Measurements from ENCODE around the gene MTHFR. TPM values are rescaled to one million over a fixed set of nuclear protein-coding genes. Genes with fewer than 3 reads are reported as not detected.

The MTHFR gene
- total RNA-seq, 1 experiment from 2014 or later, result 27.8 TPM

- no peaks in the 10 kb centered on the region for H3K36me3 ChIP-seq (ENCODE audit: control insufficient read depth, insufficient read depth, low read length)
- Mint-ChIP-seq H3K36me3 (ENCODE audit: insufficient read depth, unreplicated experiment) (peaks cover 10% of the 10 kb centered on the region), H3K9me3 (ENCODE audit: unreplicated experiment) (no peaks in the 10 kb centered on the region), H3K4me1 (ENCODE audit: low read depth, unreplicated experiment) (peaks cover 7% of the 10 kb centered on the region), H3K27me3 (ENCODE audit: insufficient read depth, unreplicated experiment) (no peaks in the 10 kb centered on the region), H3K4me3 (ENCODE audit: unreplicated experiment) (no peak overlapping the region), H3K27ac (ENCODE audit: unreplicated experiment) (no peak overlapping the region)
- no peaks in the 10 kb centered on the region for H3K4me1 ChIP-seq
- H3K27me3 ChIP-seq (replicated peaks; ENCODE audit: control insufficient read depth, insufficient read depth, low read length), result no peaks in the 10 kb centered on the region
- H3K4me3 ChIP-seq (ENCODE audit: low read depth, low read length), result no peak overlapping the region
- intact Hi-C loops (cut with micrococcal nuclease; ENCODE audit: unreplicated experiment), result no loop called here
- TF ChIP-seq, protein P1, sequence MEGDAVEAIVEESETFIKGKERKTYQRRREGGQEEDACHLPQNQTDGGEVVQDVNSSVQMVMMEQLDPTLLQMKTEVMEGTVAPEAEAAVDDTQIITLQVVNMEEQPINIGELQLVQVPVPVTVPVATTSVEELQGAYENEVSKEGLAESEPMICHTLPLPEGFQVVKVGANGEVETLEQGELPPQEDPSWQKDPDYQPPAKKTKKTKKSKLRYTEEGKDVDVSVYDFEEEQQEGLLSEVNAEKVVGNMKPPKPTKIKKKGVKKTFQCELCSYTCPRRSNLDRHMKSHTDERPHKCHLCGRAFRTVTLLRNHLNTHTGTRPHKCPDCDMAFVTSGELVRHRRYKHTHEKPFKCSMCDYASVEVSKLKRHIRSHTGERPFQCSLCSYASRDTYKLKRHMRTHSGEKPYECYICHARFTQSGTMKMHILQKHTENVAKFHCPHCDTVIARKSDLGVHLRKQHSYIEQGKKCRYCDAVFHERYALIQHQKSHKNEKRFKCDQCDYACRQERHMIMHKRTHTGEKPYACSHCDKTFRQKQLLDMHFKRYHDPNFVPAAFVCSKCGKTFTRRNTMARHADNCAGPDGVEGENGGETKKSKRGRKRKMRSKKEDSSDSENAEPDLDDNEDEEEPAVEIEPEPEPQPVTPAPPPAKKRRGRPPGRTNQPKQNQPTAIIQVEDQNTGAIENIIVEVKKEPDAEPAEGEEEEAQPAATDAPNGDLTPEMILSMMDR (IDR thresholded peaks at IDR 0.05; ENCODE audit: insufficient read depth in 1 of 2, low read depth in 1 of 2, low read length in 1 of 2, severe bottlenecking in 1 of 2, unreplicated experiment in 1 of 2), result no peak
- no peak for DNase-seq
- H3K9me3 ChIP-seq, result no peaks in the 10 kb centered on the region
- ChIA-PET CTCF (no interaction called here), POLR2A (no interaction called here)
- no TSS peak for BruUV-seq (replicated peaks)
Measured at GRCh38 chr1:11749996-11750395, 55.8 kb downstream of the MTHFR start.

- intact Hi-C loops (cut with micrococcal nuclease; ENCODE audit: unreplicated experiment), result no loop called here
- no peaks in the 10 kb centered on the region for H3K9me3 ChIP-seq
- no peak overlapping the region for H3K4me3 Mint-ChIP-seq (ENCODE audit: unreplicated experiment)
- no peaks in the 10 kb centered on the region for H3K9me3 Mint-ChIP-seq (ENCODE audit: unreplicated experiment)
- H3K36me3 Mint-ChIP-seq (ENCODE audit: insufficient read depth, unreplicated experiment), result peaks cover 10% of the 10 kb centered on the region
- no peak overlapping the region for H3K4me3 ChIP-seq (ENCODE audit: low read depth, low read length)
- peaks cover 7% of the 10 kb centered on the region for H3K4me1 Mint-ChIP-seq (ENCODE audit: low read depth, unreplicated experiment)
- no peaks in the 10 kb centered on the region for H3K27me3 Mint-ChIP-seq (ENCODE audit: insufficient read depth, unreplicated experiment)
- POLR2A ChIA-PET, result no interaction called here
- TF ChIP-seq, protein P1 (IDR thresholded peaks at IDR 0.05; ENCODE audit: insufficient read depth in 1 of 2, low read depth in 1 of 2, low read length in 1 of 2, severe bottlenecking in 1 of 2, unreplicated experiment in 1 of 2), result peak; percentile 49 to 76
- DNase-seq, result peak; percentile 62 to 74
- H3K27ac Mint-ChIP-seq (ENCODE audit: unreplicated experiment), result peak overlapping the region; percentile 42
- H3K36me3 ChIP-seq (ENCODE audit: control insufficient read depth, insufficient read depth, low read length), result no peaks in the 10 kb centered on the region
- CTCF ChIA-PET, result interaction anchor here (1.3 to 1.4 kb wide), 2 partner anchors 12 to 85 kb away, joined by 5 to 7 read pairs; partner anchors contain the start of gene FBXO6
- H3K27me3 ChIP-seq (replicated peaks; ENCODE audit: control insufficient read depth, insufficient read depth, low read length), result no peaks in the 10 kb centered on the region
- BruUV-seq (replicated peaks), result no TSS peak
- H3K4me1 ChIP-seq, result no peaks in the 10 kb centered on the region
Measured at GRCh38 chr1:11749203-11749689, 56.5 kb downstream of the MTHFR start.

DNA sequence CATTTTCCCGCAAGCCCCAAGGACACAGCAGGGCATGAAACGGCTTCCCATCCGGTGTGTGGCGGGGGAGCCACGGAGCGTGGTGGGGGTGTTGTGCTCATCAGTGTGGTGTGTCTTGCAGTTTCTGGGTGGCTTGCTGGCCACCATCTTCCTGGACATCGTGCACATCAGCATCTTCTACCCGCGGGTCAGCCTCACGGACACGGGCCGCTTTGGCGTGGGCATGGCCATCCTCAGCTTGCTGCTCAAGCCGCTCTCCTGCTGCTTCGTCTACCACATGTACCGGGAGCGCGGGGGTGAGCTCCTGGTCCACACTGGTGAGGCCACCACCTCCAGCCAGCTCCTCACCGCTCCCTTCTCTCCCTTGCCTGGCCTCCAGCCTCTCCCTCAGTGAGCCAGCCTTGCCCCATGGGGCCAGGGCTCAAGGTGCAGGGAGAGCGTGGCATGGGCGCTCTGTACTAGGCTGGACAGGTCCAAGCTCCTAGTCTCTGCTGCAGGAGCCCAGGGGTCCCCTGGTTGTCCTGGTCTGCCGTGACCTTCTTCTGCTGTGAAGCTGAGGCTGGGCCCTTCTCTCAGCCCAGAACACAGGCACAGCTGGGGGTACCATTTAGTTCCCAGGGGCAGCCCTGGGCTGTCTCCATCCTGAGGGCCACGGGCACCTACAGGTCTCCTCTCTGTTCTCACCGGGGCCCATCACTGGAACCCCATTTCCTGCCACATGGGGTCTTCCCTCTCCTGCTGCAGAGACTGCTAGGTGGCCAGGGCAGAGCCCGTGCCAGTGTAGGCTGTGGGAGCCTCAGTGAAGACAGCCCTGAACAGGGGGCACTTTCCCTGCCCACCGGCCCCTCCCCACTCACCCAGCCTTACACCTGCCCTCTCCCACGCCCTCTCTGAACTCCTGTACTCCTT is 57.2 kb downstream of the MTHFR start:
- Histone ChIP-seq H3K9me3 (no peaks in the 10 kb centered on the region), H3K27me3 (replicated peaks; ENCODE audit: control insufficient read depth, insufficient read depth, low read length) (no peaks in the 10 kb centered on the region), H3K4me1 (no peaks in the 10 kb centered on the region), H3K4me3 (ENCODE audit: low read depth, low read length) (no peak overlapping the region), H3K36me3 (ENCODE audit: control insufficient read depth, insufficient read depth, low read length) (no peaks in the 10 kb centered on the region)
- Mint-ChIP-seq H3K4me3 (ENCODE audit: unreplicated experiment) (no peak overlapping the region), H3K4me1 (ENCODE audit: low read depth, unreplicated experiment) (peaks cover 7% of the 10 kb centered on the region), H3K27ac (ENCODE audit: unreplicated experiment) (peak overlapping the region; percentile 42), H3K9me3 (ENCODE audit: unreplicated experiment) (no peaks in the 10 kb centered on the region), H3K27me3 (ENCODE audit: insufficient read depth, unreplicated experiment) (no peaks in the 10 kb centered on the region), H3K36me3 (ENCODE audit: insufficient read depth, unreplicated experiment) (peaks cover 4% of the 10 kb centered on the region)
- ChIA-PET CTCF (interaction anchor here (1.3 to 1.4 kb wide), 2 partner anchors 11 to 84 kb away, joined by 5 to 7 read pairs; partner anchors contain the start of gene FBXO6), POLR2A (no interaction called here)
- DNase-seq, result no peak
- intact Hi-C loops (cut with micrococcal nuclease; ENCODE audit: unreplicated experiment), result no loop called here
- no TSS peak for BruUV-seq (replicated peaks)
- TF ChIP-seq, protein P1 (IDR thresholded peaks at IDR 0.05; ENCODE audit: insufficient read depth in 1 of 2, low read depth in 1 of 2, low read length in 1 of 2, severe bottlenecking in 1 of 2, unreplicated experiment in 1 of 2), result no peak

Measured in Caco-2 (cell line).